ENCODE data around the gene ZFP57. TPM values are rescaled to one million over a fixed set of nuclear protein-coding genes. Genes with fewer than 3 reads are reported as not detected.

The ZFP57 gene
- total and polyA plus RNA-seq, 4 donors, result 0.01 to 2.4 (median 1.1) TPM

DNA sequence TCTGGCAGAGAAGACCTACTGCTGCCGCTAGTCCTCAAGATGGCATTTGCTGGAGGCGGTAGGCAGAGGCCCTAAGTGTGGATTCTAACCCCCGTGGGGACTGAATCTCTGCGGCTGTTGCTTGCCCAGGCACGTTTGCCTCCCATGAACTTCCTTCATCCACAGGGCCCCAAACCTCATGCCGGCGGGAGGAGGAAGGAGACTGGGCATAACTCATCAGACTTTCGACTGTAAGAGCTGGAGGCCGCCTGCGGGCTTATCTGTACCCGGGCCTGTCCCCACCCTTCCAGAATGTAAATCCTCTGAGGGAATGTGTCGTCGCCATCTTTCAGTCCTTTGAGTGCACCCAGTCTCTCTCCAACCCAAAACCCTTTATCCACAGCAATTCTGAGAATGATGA lies 990 bp downstream of the ZFP57 start:
- WGBS, 2 donors, result 67 to 69% methylated on average over 13 of the region's 13 CpGs
- Histone ChIP-seq H3K36me3 (ENCODE audit: control insufficient read depth in 4 of 4, insufficient read depth in 4 of 4, low read length in 4 of 4) (no peaks in the 10 kb centered on the region), H3K9me3 (ENCODE audit: control insufficient read depth in 4 of 4, insufficient read depth in 3 of 4, low read length in 3 of 4) (no peaks in the 10 kb centered on the region), H3K4me3 (no peak overlapping the region), H3K4me1 (ENCODE audit: control insufficient read depth in 5 of 5, insufficient read depth in 5 of 5, low read length in 5 of 5) (peaks cover 0 to 5% (median 0%) of the 10 kb centered on the region in 5 donors), H3K9ac (ENCODE audit: insufficient read depth in 1 of 2, low read length in 2 of 2) (no peak overlapping the region), H3K27me3 (ENCODE audit: control insufficient read depth in 3 of 3, insufficient read depth in 3 of 3, low read length in 2 of 3) (no peaks in the 10 kb centered on the region), H3K27ac (ENCODE audit: low read depth in 1 of 2, low read length in 1 of 2) (no peak overlapping the region)
- TF ChIP-seq CTCF (IDR thresholded peaks at IDR 0.05; ENCODE audit: control extremely low read depth, extremely low read depth), result no peak
- DNase-seq, result no peak
- ATAC-seq (ENCODE audit: insufficient read depth, low FRiP score), result no peak

DNA sequence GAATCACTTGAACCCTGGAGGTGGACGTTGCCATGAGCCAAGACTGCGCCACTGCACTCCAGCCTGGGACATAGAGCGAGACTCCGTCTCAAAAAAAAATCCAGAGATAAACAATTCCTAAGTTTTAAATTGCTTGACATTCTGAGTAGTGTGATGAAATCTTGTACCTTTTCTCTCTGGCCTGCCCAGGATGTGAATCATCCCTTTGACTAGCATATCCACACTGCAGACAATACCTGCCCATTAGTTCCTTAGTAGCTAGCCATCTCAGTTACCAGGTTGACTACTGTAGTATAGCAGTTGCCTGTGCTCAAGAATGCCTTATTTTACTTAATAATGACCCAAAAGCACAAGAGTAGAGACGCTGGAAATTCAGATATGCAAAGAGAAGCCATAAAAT lies 2.8 kb downstream of the ZFP57 start:
- TF ChIP-seq CTCF (IDR thresholded peaks at IDR 0.05; ENCODE audit: control extremely low read depth, extremely low read depth), result no peak
- Histone ChIP-seq H3K9ac (ENCODE audit: insufficient read depth in 1 of 2, low read length in 2 of 2) (no peak overlapping the region), H3K4me1 (ENCODE audit: control insufficient read depth in 5 of 5, insufficient read depth in 5 of 5, low read length in 5 of 5) (peaks cover 0 to 5% (median 0%) of the 10 kb centered on the region in 5 donors), H3K4me3 (no peak overlapping the region), H3K27ac (ENCODE audit: low read depth in 1 of 2, low read length in 1 of 2) (no peak overlapping the region), H3K9me3 (ENCODE audit: control insufficient read depth in 4 of 4, insufficient read depth in 3 of 4, low read length in 3 of 4) (no peaks in the 10 kb centered on the region), H3K36me3 (ENCODE audit: control insufficient read depth in 4 of 4, insufficient read depth in 4 of 4, low read length in 4 of 4) (no peaks in the 10 kb centered on the region), H3K27me3 (ENCODE audit: control insufficient read depth in 3 of 3, insufficient read depth in 3 of 3, low read length in 2 of 3) (no peaks in the 10 kb centered on the region)
- DNase-seq (no peak), ATAC-seq (ENCODE audit: insufficient read depth, low FRiP score) (no peak)
- WGBS, 2 donors, result 83 to 93% methylated on average over 5 of the region's 5 CpGs

DNA sequence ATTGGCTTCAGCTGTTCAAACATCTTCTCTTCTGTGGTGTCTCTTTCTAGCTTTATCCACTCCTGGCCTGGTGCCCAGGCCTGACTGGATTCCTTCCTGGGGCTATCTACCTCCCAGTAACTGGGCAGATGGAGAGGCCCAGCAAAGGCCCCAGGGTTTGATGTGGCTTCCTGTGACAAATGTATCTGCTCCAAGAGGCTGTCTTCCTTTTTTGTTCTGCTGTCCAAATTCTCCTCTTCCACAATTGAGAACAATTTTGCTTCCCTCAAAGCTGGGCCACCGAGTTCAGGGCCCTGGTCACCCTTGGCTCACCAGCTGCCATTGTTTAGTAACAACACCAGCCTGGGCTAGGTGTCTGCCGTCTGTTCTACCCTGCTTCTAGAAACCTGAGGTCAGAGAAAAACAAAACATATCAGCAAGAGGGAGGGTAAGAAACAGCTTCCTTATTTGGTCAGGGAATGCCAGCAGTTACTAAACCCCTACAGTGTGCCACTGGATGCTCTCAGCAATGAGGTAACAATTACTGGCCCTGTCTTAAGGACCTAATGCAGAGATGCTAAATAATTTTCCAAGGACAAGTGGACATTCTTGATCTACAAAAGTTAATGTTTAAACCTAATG lies 3.9 kb downstream of the ZFP57 start:
- peak in 1 of 3 donors; percentile 3 for DNase-seq
- Histone ChIP-seq H3K9me3 (ENCODE audit: control insufficient read depth in 4 of 4, insufficient read depth in 3 of 4, low read length in 3 of 4) (no peaks in the 10 kb centered on the region), H3K4me3 (no peak overlapping the region), H3K9ac (ENCODE audit: insufficient read depth in 1 of 2, low read length in 2 of 2) (no peak overlapping the region), H3K4me1 (ENCODE audit: control insufficient read depth in 5 of 5, insufficient read depth in 5 of 5, low read length in 5 of 5) (peaks cover 0 to 5% (median 0%) of the 10 kb centered on the region in 5 donors), H3K36me3 (ENCODE audit: control insufficient read depth in 4 of 4, insufficient read depth in 4 of 4, low read length in 4 of 4) (no peaks in the 10 kb centered on the region), H3K27me3 (ENCODE audit: control insufficient read depth in 3 of 3, insufficient read depth in 3 of 3, low read length in 2 of 3) (no peaks in the 10 kb centered on the region), H3K27ac (ENCODE audit: low read depth in 1 of 2, low read length in 1 of 2) (no peak overlapping the region)
- WGBS, 2 donors, result 16 to 20% methylated on average over 2 of the region's 2 CpGs
- ATAC-seq (ENCODE audit: insufficient read depth, low FRiP score), result no peak
- TF ChIP-seq CTCF (IDR thresholded peaks at IDR 0.05; ENCODE audit: control extremely low read depth, extremely low read depth), result no peak

- DNase-seq, result no peak
- no peaks in the 10 kb centered on the region for H3K9me3 ChIP-seq (ENCODE audit: control insufficient read depth in 4 of 4, insufficient read depth in 3 of 4, low read length in 3 of 4)
- no peak overlapping the region for H3K27ac ChIP-seq (ENCODE audit: low read depth in 1 of 2, low read length in 1 of 2)
- H3K4me3 ChIP-seq, result no peak overlapping the region
- H3K36me3 ChIP-seq (ENCODE audit: control insufficient read depth in 4 of 4, insufficient read depth in 4 of 4, low read length in 4 of 4), result no peaks in the 10 kb centered on the region
- TF ChIP-seq CTCF (IDR thresholded peaks at IDR 0.05; ENCODE audit: control extremely low read depth, extremely low read depth), result no peak
- H3K27me3 ChIP-seq (ENCODE audit: control insufficient read depth in 3 of 3, insufficient read depth in 3 of 3, low read length in 2 of 3), result no peaks in the 10 kb centered on the region
- H3K9ac ChIP-seq (ENCODE audit: insufficient read depth in 1 of 2, low read length in 2 of 2), result no peak overlapping the region
- WGBS, 2 donors, result 45 to 93% methylated on average over 1 of the region's 1 CpG
- ATAC-seq (ENCODE audit: insufficient read depth, low FRiP score), result no peak
- H3K4me1 ChIP-seq (ENCODE audit: control insufficient read depth in 5 of 5, insufficient read depth in 5 of 5, low read length in 5 of 5), result peaks cover 0 to 5% (median 0%) of the 10 kb centered on the region in 5 donors
These were observed 5.4 kb downstream of the ZFP57 start for GRCh38 chr6:29675561-29675960.

Measured in lung (tissue), 12 donors.